Spinal cord (tissue), 10 donors: ENCODE results near the gene IL1RAPL2. TPM values are rescaled to one million over a fixed set of nuclear protein-coding genes. Genes with fewer than 3 reads are reported as not detected.

Experiments
- DNase-seq, 6 donors: peaks; one replicate each; pipeline versions ENCODE4 v3.0.0 to v3.0.0-alpha.2; 2013 to 2015; ENCODE audit warnings: low spot score in 6 of 6, low read depth in 4 of 6
- H3K27ac ChIP-seq: one replicate; pipeline ENCODE4 v1.5.1; 2013; ENCODE audit warnings: low read depth, low read length, control low read depth
- H3K27me3 ChIP-seq: one replicate; pipeline ENCODE4 v1.6.1; 2013; ENCODE audit warnings: low read length; ENCODE audit not compliant: control insufficient read depth, insufficient read depth
- H3K36me3 ChIP-seq: one replicate; pipeline ENCODE4 v1.6.1; 2013; ENCODE audit warnings: low read length; ENCODE audit not compliant: control insufficient read depth, insufficient read depth
- H3K4me1 ChIP-seq: one replicate; pipeline ENCODE4 v1.6.1; 2013; ENCODE audit warnings: low read length; ENCODE audit not compliant: control insufficient read depth, insufficient read depth
- H3K4me3 ChIP-seq: one replicate; pipeline ENCODE4 v1.5.1; 2013; ENCODE audit warnings: low read depth, low read length, control low read depth
- H3K9me3 ChIP-seq: one replicate; pipeline ENCODE4 v1.6.1; 2013; ENCODE audit warnings: low read length; ENCODE audit not compliant: control insufficient read depth, insufficient read depth
- WGBS: methylation state at CpG from one replicate; pipeline ENCODE4 v1.1.5; 2013; ENCODE audit warnings: missing lambda C conversion rate; ENCODE audit not compliant: insufficient coverage; 5-methylcytosine and 5-hydroxymethylcytosine counted together
- polyA plus RNA-seq, 2 donors: library from polyadenylated mRNA; unstranded; fragments of 120-200 nt; gene quantifications; one replicate each; pipeline ENCODE4 v1.2.1, GENCODE V29; 2013; ENCODE audit not compliant: insufficient read length in 2 of 2
- total RNA-seq, 2 donors: library from RNA; depleted of rRNA in 1 of 2; stranded (reverse); fragments of 120-200 nt in 1 of 2; fragments of >200 nt in 1 of 2; gene quantifications; one replicate each; pipeline versions ENCODE4 v1.2.3 to v1.2.4, GENCODE V29; 2013 to 2014
- donor health status: healthy.

Gene IL1RAPL2
- total and polyA plus RNA-seq, 4 donors = 0.90 to 3.0 (median 1.3) TPM

DNA sequence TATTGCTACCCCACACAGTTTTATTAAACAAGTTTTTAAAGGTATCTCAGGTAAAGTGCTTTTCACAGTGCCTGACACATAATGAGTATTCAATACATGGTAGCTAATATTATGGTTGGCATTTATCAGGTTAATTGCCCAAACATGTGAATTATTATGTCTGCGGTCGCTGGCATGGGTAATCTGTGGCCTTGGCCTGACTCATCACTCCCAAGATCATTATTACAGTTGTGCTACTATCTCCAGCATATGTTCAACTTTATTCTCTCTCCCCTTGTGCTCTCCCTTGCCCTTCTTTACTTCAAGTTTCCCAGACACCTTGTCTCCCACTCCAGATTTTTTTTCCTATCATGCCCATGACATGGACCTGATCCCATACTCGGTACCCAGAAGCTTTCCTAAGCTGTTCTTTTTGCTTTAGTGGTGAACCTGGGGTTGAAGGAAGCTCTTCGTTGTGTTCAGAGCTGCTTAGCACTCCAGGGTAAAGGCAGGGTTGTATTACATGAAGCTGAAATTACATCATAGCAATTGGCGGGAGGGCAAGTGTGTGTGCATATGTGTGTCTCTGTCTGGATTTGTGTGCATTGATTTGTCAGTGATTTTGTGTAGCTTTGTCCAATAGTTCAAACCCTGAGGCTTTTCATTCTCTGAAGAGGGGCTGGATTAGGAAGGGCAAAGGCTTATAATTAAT, 1079.8 kb downstream of the IL1RAPL2 start:
- H3K36me3 ChIP-seq = no peaks in the 10 kb centered on the region
- H3K27ac ChIP-seq = no peak overlapping the region
- H3K9me3 ChIP-seq = no peaks in the 10 kb centered on the region
- WGBS = 88% methylated on average over 2 of the region's 5 CpGs
- no peak overlapping the region for H3K4me3 ChIP-seq
- DNase-seq = no peak
- H3K4me1 ChIP-seq = no peaks in the 10 kb centered on the region
- H3K27me3 ChIP-seq = peaks cover 11% of the 10 kb centered on the region

DNA sequence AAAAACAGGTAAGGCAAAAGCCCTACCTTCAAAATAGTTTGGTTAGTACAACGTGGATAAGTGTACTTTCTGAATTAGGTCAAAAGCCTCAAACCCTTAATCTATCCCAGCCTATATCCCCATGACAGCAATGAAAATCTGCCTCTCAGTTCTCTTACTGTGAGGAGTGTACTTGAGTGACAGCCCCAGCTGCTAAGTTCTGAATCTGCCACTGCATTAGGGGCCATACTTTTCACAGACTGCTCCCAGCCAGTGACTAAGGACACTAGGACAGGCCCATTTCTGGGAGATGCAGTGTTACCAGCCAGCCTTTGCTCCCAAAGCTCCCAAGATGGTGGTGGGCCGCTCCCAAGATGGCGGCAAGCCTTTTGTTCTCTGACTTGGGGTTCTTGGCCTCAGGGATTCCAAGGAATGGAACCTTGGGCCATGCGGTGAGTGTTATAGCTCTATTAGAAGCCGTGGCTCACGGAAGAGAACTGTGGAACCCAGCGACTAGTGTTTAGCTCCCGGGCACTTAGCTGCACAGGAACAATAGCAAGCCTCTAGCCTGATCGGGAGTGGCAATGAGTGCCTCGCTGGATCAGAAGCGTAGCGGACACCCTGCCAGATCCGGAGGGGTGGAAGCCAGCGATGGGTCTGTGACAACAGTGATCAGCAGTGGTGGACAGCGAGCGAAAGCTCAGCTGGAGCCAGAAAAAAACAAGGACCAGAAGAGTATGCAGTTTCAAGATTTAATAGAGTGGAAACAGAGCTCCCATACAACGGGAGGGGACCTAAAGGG, 1080.8 kb downstream of the IL1RAPL2 start:
- 89% methylated on average over 16 of the region's 17 CpGs for WGBS
- Histone ChIP-seq H3K9me3 (no peaks in the 10 kb centered on the region), H3K4me3 (no peak overlapping the region), H3K4me1 (no peaks in the 10 kb centered on the region), H3K36me3 (no peaks in the 10 kb centered on the region), H3K27me3 (peaks cover 8% of the 10 kb centered on the region), H3K27ac (no peak overlapping the region)
- DNase-seq = no peak

DNA sequence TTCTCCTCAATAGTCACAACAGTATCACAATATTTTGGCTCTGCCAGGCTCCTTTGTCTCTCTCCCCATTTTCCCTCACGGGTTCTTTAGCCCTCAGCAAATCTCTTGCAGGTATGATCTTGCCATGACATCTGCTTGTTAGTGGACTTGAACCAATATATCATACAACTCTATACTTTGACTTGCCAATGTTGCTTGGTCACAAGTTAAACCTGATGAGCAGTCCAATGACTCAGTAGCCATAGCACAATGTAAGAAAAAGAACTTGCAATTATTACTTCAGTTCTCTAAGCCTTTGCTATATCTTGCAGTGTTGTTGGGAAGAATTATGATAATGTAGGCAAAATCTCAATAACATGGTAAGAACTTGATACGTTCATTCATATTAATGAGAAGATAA, 1081.8 kb downstream of the IL1RAPL2 start:
- no peaks in the 10 kb centered on the region for H3K4me1 ChIP-seq
- no peaks in the 10 kb centered on the region for H3K9me3 ChIP-seq
- no peak overlapping the region for H3K27ac ChIP-seq
- peaks cover 8% of the 10 kb centered on the region for H3K27me3 ChIP-seq
- DNase-seq = no peak
- H3K4me3 ChIP-seq = no peak overlapping the region
- no peaks in the 10 kb centered on the region for H3K36me3 ChIP-seq
- WGBS = 36% methylated on average over 1 of the region's 2 CpGs

DNA sequence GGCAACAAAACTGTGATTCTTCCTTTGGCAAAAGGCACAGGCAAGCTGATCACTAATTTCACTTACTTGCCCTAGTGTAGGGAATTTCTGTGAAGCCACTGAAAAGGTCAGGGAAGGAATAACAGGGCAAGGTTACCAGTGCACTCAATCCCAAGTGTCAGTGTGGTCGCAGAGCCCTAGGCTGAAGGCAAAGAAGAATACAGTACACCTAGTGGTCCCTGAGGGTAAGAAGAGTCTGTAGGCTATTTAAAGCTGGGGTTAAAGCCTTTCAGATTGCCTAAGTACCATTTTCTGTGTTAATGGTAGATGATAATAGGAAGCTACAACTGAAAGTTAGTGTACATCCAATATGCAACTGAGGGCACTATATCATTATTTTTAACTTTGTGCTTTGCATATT, 1082.7 kb downstream of the IL1RAPL2 start:
- H3K4me1 ChIP-seq = no peaks in the 10 kb centered on the region
- H3K27ac ChIP-seq = no peak overlapping the region
- WGBS = 20% methylated on average over 1 of the region's 1 CpG
- no peaks in the 10 kb centered on the region for H3K9me3 ChIP-seq
- no peak overlapping the region for H3K4me3 ChIP-seq
- no peak for DNase-seq
- peaks cover 8% of the 10 kb centered on the region for H3K27me3 ChIP-seq
- H3K36me3 ChIP-seq = no peaks in the 10 kb centered on the region

DNA sequence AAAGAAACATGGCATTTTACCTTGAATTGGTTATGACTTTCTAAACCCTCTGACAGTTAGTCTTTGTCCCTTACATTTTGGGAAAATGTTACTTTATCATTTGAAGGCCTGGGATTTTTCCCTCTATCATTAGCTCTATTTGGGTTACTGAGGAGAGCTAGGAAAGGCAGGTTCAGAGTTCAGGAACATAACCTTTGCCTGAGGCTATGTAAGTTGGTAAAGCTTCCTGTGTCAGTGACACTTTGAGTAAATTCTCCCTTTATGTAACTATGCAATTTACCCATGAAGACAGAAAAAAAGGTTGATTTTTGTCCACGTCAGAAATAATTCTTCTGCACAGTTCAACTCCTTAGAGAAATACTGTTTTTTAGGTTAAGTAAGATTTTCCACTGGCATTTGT, 1084.6 kb downstream of the IL1RAPL2 start:
- no peak overlapping the region for H3K27ac ChIP-seq
- no CpG with 5 or more reads among the region's 1 CpG for WGBS
- H3K4me1 ChIP-seq = no peaks in the 10 kb centered on the region

DNA sequence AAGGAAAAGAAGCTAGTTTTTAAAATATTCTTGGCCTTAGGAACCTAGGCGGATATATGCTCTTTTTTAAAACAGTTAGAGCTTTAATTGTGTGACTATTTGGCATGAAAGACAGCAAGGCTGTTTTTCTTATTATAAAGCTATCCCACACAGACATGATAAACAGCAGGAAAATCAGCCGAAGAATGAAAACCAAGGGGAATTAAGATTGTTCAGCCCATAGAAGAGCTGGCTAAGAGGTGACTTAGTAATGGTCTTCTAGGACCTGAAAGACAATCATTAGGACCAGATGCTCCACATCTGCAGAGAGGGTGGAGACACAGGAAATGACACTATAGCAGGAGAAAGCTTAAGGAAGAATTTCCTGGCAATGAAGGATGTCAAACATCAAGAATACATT, 1085.0 kb downstream of the IL1RAPL2 start:
- Histone ChIP-seq H3K27me3 (peaks cover 12% of the 10 kb centered on the region), H3K4me3 (no peak overlapping the region), H3K4me1 (no peaks in the 10 kb centered on the region), H3K27ac (no peak overlapping the region), H3K9me3 (no peaks in the 10 kb centered on the region), H3K36me3 (no peaks in the 10 kb centered on the region)
- DNase-seq = no peak
- WGBS = no CpG with 5 or more reads among the region's 2 CpGs

More for the DNA sequence above, 1084.6 kb downstream of the IL1RAPL2 start:
- H3K9me3 ChIP-seq = no peaks in the 10 kb centered on the region
- no peak overlapping the region for H3K4me3 ChIP-seq
- H3K27me3 ChIP-seq = peaks cover 12% of the 10 kb centered on the region
- no peaks in the 10 kb centered on the region for H3K36me3 ChIP-seq
- DNase-seq = no peak

DNA sequence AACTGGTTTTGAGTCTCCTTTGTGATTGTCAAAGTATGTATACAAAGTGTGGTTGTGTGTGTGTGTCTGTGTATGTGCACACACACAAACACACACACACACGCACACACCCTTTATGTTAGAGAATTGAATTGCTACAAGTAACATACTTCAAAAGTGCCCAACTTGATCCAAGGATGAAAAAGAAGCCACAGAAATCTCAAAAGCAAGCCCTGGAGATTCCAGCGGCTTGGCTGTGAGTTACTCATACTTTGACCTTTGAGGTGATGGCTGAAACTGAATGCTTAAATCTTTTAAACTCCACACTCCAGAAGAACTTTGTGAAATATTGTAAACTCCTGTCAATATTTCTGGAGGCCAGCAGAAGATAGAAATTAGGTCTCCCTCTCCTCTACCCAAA, 1087.9 kb downstream of the IL1RAPL2 start:
- H3K4me1 ChIP-seq = no peaks in the 10 kb centered on the region
- peaks cover 10% of the 10 kb centered on the region for H3K27me3 ChIP-seq
- WGBS = no CpG with 5 or more reads among the region's 2 CpGs
- no peak for DNase-seq
- H3K9me3 ChIP-seq = no peaks in the 10 kb centered on the region
- no peak overlapping the region for H3K27ac ChIP-seq
- no peak overlapping the region for H3K4me3 ChIP-seq
- H3K36me3 ChIP-seq = no peaks in the 10 kb centered on the region

DNA sequence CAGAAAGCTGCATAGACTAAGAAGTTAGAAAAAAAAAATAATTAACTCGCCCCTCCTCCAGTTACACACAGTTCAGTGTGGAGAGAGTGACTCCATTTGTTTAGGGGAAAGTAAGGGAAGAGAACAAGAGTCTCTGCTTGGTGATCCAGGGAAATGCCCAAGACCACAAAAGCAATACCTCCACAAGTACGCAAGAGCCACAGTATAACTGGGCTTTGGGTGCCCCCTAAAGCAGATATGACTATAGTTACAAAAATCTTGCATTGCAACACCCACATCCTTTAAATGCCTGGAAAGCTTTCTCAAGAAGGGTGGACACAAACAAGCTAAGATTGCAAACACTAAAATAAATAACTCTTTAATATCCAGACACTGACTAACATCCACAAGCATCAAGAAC, 1092.1 kb downstream of the IL1RAPL2 start:
- WGBS = no CpG with 5 or more reads among the region's 2 CpGs
- Histone ChIP-seq H3K9me3 (no peaks in the 10 kb centered on the region), H3K27ac (no peak overlapping the region), H3K27me3 (peaks cover 6% of the 10 kb centered on the region), H3K4me3 (no peak overlapping the region), H3K4me1 (no peaks in the 10 kb centered on the region), H3K36me3 (no peaks in the 10 kb centered on the region)
- DNase-seq = no peak

DNA sequence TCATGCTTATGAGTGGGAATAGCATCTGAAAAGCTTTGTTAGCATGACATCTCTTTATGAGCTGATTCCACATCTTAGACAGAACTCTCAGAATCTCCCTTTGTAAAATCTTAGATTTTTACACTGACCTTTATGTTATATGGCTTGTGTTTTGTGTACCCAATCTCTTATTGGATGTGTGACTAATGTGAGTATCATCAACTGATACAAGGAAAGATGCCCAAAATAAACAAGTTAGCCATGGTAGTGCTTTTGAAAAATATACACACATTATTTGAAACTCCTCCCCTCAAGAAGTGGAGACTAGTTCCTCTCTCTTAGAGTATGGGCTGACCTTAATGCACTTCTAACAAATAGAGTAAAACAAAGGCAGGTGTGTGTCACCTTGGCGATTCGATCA, 1096.2 kb downstream of the IL1RAPL2 start:
- no CpG with 5 or more reads among the region's 2 CpGs for WGBS

DNA sequence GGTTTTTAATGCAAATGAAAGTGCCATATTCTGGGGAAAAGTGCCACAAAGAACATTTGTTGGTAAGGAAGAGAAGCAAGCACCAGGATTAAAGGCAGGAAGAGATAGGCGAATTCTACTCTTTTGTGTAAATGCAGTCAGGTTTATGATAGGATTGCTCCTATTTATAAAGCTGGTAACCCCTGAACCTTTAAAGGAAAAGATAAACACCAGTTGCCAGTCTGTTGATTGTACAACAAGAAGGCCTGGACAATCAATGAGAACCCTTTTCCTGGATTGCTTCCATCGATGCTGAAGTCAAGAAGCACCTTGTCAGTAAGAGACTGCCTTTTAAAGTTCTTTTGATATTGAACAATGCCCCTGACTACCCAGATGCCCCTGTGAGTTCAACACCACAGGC, 1098.2 kb downstream of the IL1RAPL2 start:
- H3K27ac ChIP-seq = no peak overlapping the region
- H3K9me3 ChIP-seq = no peaks in the 10 kb centered on the region
- H3K36me3 ChIP-seq = no peaks in the 10 kb centered on the region
- no peak for DNase-seq
- H3K4me3 ChIP-seq = no peak overlapping the region
- peaks cover 2% of the 10 kb centered on the region for H3K27me3 ChIP-seq
- 45% methylated on average over 2 of the region's 2 CpGs for WGBS
- no peaks in the 10 kb centered on the region for H3K4me1 ChIP-seq

More for the DNA sequence above, 1096.2 kb downstream of the IL1RAPL2 start:
- H3K4me3 ChIP-seq = no peak overlapping the region
- no peaks in the 10 kb centered on the region for H3K9me3 ChIP-seq
- H3K27ac ChIP-seq = no peak overlapping the region
- H3K4me1 ChIP-seq = no peaks in the 10 kb centered on the region
- H3K36me3 ChIP-seq = no peaks in the 10 kb centered on the region
- DNase-seq = no peak
- H3K27me3 ChIP-seq = peaks cover 2% of the 10 kb centered on the region
